ENCODE measurements around the gene TGIF2.
"Not testable (repeated sequence)": the region's sequence is repeated elsewhere in the genome, so short reads cannot be mapped to it uniquely, and the experiment has no call there.

Gene TGIF2

DNA sequence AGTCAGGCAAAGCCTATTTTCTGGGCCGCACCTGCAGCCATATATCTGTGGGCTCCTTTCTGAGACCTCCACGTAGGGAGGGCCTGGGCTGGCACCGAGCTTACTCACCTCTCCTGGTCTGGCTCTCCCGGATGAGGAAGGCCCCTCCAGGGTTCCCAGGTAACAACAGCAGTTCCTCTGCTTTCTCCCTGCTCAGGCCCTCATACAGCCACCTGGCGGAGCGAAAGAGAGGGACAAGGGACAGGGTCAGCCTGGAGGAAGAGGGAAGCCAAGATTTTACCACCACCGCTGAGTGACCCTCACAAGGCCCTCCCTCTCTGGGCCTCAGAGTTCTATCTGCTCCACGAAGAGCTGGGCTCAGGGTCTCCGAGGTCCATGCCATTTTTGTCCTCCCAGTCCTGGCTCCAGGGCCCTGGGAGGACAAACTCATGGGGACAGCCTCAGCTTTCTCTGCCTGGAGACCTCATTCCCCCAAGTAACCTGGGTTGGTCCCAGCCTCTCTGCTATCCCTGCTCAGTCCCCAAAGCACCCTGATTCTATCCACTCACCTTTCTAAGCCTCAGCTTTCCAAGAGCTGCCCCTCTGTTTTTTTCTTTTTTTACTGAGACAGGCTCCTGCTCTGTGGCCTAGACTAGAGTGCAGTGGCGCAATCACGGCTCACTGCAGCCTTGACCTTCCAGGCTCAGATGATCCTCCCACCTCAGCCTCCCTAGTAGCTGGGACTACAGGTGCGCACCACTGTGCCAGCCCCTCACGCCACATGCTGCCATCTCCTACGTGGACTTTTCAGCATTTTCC is 59.3 kb downstream of the TGIF2 start:
- Histone ChIP-seq H3K9ac (ENCODE audit: low read depth, low read length) (no peak overlapping the region), H3K9me3 (ENCODE audit: control insufficient read depth, insufficient read depth, low read length) (no peaks in the 10 kb centered on the region), H3K36me3 (ENCODE audit: insufficient read depth, low read length) (no peaks in the 10 kb centered on the region), H3K4me1 (ENCODE audit: insufficient read depth, low read length) (no peaks in the 10 kb centered on the region)

DNA sequence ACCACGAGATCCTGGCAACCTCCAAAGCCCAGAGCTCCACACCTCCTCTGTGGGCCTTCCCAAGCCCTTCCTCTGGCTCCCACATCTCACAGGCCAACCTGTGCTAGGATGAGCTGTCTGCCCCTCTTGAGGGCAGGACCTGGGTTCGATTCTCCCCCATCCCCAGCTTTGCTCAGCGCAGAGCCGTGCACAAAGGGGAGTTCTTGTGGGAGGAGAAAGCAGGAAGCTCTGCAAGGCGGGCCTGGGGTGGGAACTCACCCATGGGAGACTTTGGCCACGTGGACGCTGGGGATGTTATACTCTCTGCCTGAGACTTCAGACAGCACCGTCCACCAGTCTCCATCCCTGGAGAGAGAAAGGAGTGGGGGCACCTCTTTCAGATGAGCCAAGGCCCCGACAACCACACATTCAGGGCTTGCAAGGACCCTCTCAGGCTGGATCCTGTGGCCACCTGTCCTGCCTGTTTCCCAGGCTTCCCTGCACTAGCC is 59.9 kb downstream of the TGIF2 start:
- no peaks in the 10 kb centered on the region for H3K36me3 ChIP-seq (ENCODE audit: insufficient read depth, low read length)
- H3K4me1 ChIP-seq (ENCODE audit: insufficient read depth, low read length): no peaks in the 10 kb centered on the region
- H3K9ac ChIP-seq (ENCODE audit: low read depth, low read length): no peak overlapping the region
- H3K9me3 ChIP-seq (ENCODE audit: control insufficient read depth, insufficient read depth, low read length): no peaks in the 10 kb centered on the region

DNA sequence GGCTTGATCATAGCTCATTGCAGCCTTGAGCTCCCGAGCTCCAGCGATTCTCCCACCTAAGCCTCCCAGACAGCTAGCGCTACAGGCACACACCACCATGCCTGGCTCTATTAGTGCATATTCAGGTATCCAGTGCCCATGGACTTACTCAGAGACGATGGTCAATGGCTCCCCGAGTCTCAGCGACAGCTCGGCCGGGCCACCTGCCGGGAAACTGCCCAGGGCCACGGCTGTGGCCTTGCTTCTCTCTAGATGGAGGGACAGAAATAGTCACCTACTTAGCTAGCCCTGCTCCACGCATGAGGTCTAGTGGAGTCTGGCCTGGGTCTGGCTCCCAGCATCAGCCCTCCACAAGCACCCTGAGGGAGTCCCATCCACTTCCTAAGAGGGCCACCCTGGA is 60.9 kb downstream of the TGIF2 start:
- Histone ChIP-seq H3K36me3 (ENCODE audit: insufficient read depth, low read length) (no peaks in the 10 kb centered on the region), H3K4me1 (ENCODE audit: insufficient read depth, low read length) (no peaks in the 10 kb centered on the region), H3K9me3 (ENCODE audit: control insufficient read depth, insufficient read depth, low read length) (no peaks in the 10 kb centered on the region), H3K9ac (ENCODE audit: low read depth, low read length) (no peak overlapping the region)

DNA sequence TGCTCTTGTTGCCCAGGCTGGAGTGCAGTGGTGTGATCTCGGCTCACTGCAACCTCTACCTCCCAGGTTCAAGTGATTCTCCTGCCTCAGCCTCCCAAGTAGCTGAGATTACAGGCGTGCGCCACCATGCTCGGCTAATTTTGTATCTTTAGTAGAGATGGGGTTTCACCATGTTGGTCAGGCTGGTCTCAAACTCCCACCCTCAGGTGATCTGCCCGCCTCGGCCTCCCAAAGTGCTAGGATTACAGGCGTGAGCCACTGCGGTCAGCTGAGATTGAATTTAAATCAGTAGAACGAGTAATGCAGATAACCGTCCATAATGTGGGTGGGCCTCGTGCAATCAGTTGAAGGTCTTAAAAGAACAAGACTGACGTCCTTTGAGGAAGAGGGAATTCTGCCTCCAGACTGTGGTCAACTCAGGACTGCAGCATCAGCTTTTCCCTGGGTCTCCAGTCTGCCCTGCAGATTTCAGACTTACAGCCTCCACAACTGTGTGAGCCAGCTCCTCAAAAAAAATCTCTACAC is 65.5 kb downstream of the TGIF2 start:
- H3K36me3 ChIP-seq (ENCODE audit: insufficient read depth, low read length); H3K9me3 ChIP-seq (ENCODE audit: control insufficient read depth, insufficient read depth, low read length); H3K9ac ChIP-seq (ENCODE audit: low read depth, low read length); H3K4me1 ChIP-seq (ENCODE audit: insufficient read depth, low read length): not testable (repeated sequence)

DNA sequence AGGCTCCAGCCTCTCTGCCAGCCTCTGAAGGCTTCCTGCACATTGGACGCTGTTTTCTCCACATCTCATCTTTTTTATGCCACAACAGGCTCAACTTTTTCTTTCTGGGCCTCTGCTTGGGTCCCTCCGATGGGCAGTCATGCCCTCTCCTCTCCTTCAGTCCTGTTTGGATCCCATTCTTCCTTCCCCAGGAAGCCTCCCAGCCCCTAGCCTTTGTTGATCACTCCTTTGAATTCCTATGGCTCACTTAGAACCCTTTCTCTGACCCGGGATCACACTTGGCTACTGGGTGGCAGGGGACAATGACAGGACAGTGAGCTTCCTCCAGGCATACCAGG is 68.1 kb downstream of the TGIF2 start:
- Histone ChIP-seq H3K9me3 (ENCODE audit: control insufficient read depth, insufficient read depth, low read length) (no peaks in the 10 kb centered on the region), H3K36me3 (ENCODE audit: insufficient read depth, low read length) (no peaks in the 10 kb centered on the region), H3K4me1 (ENCODE audit: insufficient read depth, low read length) (0 out of 2 replicates have a peak, but pooled peaks cover 4% of the 10 kb centered on the region), H3K9ac (ENCODE audit: low read depth, low read length) (no peak overlapping the region)

DNA sequence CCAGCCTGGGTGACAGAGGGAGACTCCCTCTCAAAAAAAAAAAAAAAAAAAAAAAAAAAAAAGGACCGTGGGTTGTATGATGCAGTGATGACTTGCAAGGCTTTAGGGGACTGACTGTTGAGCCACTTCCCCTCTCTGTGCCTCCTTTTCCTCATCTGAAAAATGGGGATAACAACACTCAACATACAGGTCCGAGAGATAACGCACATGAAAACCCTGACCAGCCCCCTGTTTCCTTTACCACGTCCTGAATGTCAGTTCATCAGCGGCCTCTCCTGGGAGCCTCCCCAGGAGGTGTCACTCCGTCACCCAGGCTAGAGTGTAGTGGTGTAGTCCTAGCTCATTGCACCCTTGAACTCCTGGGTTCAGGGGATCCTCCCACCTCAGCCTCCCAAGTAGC is 68.7 kb downstream of the TGIF2 start:
- H3K4me1 ChIP-seq (ENCODE audit: insufficient read depth, low read length): peaks cover 7% of the 10 kb centered on the region
- no peak overlapping the region for H3K9ac ChIP-seq (ENCODE audit: low read depth, low read length)
- H3K36me3 ChIP-seq (ENCODE audit: insufficient read depth, low read length): no peaks in the 10 kb centered on the region
- H3K9me3 ChIP-seq (ENCODE audit: control insufficient read depth, insufficient read depth, low read length): no peaks in the 10 kb centered on the region
